Progenitor cell of endocrine pancreas (in vitro differentiated cells): ENCODE results near the gene SPC24. TPM values are rescaled to one million over a fixed set of nuclear protein-coding genes. Genes with fewer than 3 reads are reported as not detected.
"Not testable (repeated sequence)": the region's sequence is repeated elsewhere in the genome, so short reads cannot be mapped to it uniquely, and the experiment has no call there.

Experiments used
- DNase-seq: peaks from one replicate; pipeline ENCODE4 v3.0.0; 2021; ENCODE audit warnings: low spot score; ENCODE audit not compliant: unreplicated experiment
- H3K27ac Mint-ChIP-seq: 2 replicates; pipeline ENCODE4 v1.8.0; 2021; ENCODE audit warnings: mild to moderate bottlenecking, moderate library complexity, mixed read lengths
- H3K27me3 Mint-ChIP-seq: 2 replicates; pipeline ENCODE4 v1.8.0; 2021; ENCODE audit warnings: mixed read lengths
- H3K36me3 Mint-ChIP-seq: 2 replicates; pipeline ENCODE4 v1.8.0; 2022; ENCODE audit warnings: mixed read lengths; ENCODE audit not compliant: insufficient read depth
- H3K4me1 Mint-ChIP-seq: 2 replicates; pipeline ENCODE4 v1.8.0; 2021; ENCODE audit warnings: low read depth, mixed read lengths
- H3K4me3 Mint-ChIP-seq: 2 replicates; pipeline ENCODE4 v1.8.0; 2021; ENCODE audit warnings: low read depth, mild to moderate bottlenecking, moderate library complexity, mixed read lengths
- H3K9me3 Mint-ChIP-seq: 2 replicates; pipeline ENCODE4 v1.8.0; 2021; ENCODE audit warnings: low read depth, mixed read lengths
- total RNA-seq: library from RNA; stranded (reverse); gene quantifications from 2 replicates; pipeline ENCODE4 v1.2.1, GENCODE V29; 2021
- TF ChIP-seq, protein P1 (sequence below): fragments of 200-600 bp; sonication (generic); IDR thresholded peaks from one replicate; pipeline ENCODE4 v1.5.0; 2021; ENCODE audit warnings: antibody characterized with exemption, mild to moderate bottlenecking; ENCODE audit not compliant: unreplicated experiment

SPC24 gene
- total RNA-seq, 1 donor from 2014 or later, result 24.3 TPM

GRCh38 chr19:11145536-11145924, 10.1 kb downstream of the SPC24 start:
- Mint-ChIP-seq H3K4me3 (no peak overlapping the region), H3K27me3 (no peaks in the 10 kb centered on the region), H3K36me3 (peaks cover 6% of the 10 kb centered on the region), H3K9me3 (no peaks in the 10 kb centered on the region), H3K27ac (no peak overlapping the region), H3K4me1 (peaks cover 1% of the 10 kb centered on the region)
- DNase-seq, result no peak
- TF ChIP-seq, protein P1, sequence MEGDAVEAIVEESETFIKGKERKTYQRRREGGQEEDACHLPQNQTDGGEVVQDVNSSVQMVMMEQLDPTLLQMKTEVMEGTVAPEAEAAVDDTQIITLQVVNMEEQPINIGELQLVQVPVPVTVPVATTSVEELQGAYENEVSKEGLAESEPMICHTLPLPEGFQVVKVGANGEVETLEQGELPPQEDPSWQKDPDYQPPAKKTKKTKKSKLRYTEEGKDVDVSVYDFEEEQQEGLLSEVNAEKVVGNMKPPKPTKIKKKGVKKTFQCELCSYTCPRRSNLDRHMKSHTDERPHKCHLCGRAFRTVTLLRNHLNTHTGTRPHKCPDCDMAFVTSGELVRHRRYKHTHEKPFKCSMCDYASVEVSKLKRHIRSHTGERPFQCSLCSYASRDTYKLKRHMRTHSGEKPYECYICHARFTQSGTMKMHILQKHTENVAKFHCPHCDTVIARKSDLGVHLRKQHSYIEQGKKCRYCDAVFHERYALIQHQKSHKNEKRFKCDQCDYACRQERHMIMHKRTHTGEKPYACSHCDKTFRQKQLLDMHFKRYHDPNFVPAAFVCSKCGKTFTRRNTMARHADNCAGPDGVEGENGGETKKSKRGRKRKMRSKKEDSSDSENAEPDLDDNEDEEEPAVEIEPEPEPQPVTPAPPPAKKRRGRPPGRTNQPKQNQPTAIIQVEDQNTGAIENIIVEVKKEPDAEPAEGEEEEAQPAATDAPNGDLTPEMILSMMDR, result no peak

- no peaks in the 10 kb centered on the region for H3K27me3 Mint-ChIP-seq
- DNase-seq, result no peak
- H3K4me1 Mint-ChIP-seq, result peaks cover 10% of the 10 kb centered on the region
- no peaks in the 10 kb centered on the region for H3K9me3 Mint-ChIP-seq
- H3K36me3 Mint-ChIP-seq, result peaks cover 6% of the 10 kb centered on the region
- H3K27ac Mint-ChIP-seq, result no peak overlapping the region
- no peak overlapping the region for H3K4me3 Mint-ChIP-seq
- TF ChIP-seq, protein P1, result no peak
Measured at GRCh38 chr19:11142528-11143171, 12.9 kb downstream of the SPC24 start.

DNA sequence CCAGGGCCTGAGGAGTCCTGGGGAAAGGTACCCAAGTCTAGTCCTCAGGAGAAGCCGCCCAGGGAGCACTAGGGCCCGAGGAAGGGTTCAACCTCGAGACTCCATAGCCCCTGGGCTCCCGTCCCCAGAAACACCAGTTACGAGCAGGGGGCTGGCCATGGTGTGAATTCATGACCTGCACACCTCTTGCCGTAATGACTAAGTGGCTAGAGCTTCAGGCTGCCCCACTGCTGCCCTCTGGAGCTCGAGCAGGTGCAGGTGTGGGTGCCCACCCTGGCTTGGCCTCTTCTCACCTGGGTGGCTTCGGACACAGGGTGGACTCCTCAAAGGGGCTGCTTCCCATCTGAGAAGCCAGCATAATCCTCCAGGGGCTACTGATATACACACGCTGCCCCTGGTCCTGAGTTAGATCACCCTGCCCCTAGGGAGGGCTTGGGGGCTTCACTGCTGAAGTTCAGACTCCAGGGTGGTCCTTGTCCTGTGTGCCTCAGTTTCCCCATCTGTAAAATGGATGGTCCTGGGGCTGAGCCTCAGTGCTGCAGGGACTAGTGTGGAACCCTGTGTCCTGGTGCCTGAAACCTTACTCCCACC, 13.6 kb downstream of the SPC24 start:
- Mint-ChIP-seq H3K36me3 (peaks cover 6% of the 10 kb centered on the region), H3K9me3 (no peaks in the 10 kb centered on the region), H3K27me3 (no peaks in the 10 kb centered on the region), H3K4me1 (peaks cover 11% of the 10 kb centered on the region), H3K4me3 (no peak overlapping the region), H3K27ac (no peak overlapping the region)
- no peak for DNase-seq
- TF ChIP-seq, protein P1, result no peak

GRCh38 chr19:11140896-11141295, 14.7 kb downstream of the SPC24 start:
- H3K27ac Mint-ChIP-seq, result no peak overlapping the region
- H3K27me3 Mint-ChIP-seq, result no peaks in the 10 kb centered on the region
- no peaks in the 10 kb centered on the region for H3K9me3 Mint-ChIP-seq
- DNase-seq, result no peak
- H3K4me1 Mint-ChIP-seq, result peaks cover 11% of the 10 kb centered on the region
- TF ChIP-seq, protein P1, result no peak
- peaks cover 3% of the 10 kb centered on the region for H3K36me3 Mint-ChIP-seq
- no peak overlapping the region for H3K4me3 Mint-ChIP-seq

DNA sequence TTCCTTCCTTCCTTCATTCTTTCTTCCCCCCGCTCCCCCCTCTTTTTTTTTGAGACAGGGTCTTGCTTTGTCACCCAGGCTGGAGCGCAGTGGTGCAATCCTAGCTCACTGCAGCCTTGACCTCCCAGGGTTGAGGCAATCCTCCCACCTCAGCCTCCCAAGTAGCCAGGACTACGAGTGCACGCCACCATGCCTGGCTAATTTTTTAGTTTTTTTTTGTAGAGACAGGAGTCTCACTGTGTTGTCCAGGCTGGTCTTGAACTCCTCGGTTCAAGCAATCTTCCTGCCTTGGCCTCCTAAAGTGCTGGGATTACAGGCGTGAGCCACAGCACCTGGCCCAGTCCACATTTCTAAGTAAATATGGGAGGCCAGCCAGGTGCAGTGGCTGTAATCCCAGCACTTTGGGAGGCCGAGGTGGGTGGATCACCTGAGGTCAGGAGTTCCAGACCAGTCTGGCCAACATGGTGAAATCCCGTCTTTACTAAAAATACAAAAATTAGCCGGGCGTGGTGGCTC, 15.5 kb downstream of the SPC24 start:
- not testable (repeated sequence) for H3K9me3 Mint-ChIP-seq, H3K27ac Mint-ChIP-seq, H3K4me3 Mint-ChIP-seq, DNase-seq, H3K36me3 Mint-ChIP-seq, H3K27me3 Mint-ChIP-seq
- peaks cover 11% of the 10 kb centered on the region for H3K4me1 Mint-ChIP-seq
